GM23338 (cell line): ENCODE data around the gene SPCS2. TPM values are rescaled to one million over a fixed set of nuclear protein-coding genes. Genes with fewer than 3 reads are reported as not detected.

ENCODE experiments used
- ATAC-seq: fragments of 200-7000 bp; cut with Tn5 transposase; 3 replicates; pipeline ENCODE4 v1.9.1; 2020
- DNase-seq: peaks from one replicate; pipeline ENCODE4 v3.0.0-alpha.2; 2015; ENCODE audit warnings: low spot score
- H2AFZ ChIP-seq: fragments of 200-600 bp; sonication (generic); 2 replicates; pipeline ENCODE4 v1.8.0; 2016; ENCODE audit warnings: antibody characterized with exemption, mild to moderate bottlenecking, moderate library complexity
- H3F3A ChIP-seq: fragments of 200-600 bp; sonication (generic); replicated peaks from 2 replicates; pipeline ENCODE4 v1.8.0; 2017; ENCODE audit warnings: antibody characterized with exemption, mixed run types, low read depth
- H3K27ac ChIP-seq: fragments of 200-600 bp; sonication (generic); 2 replicates; pipeline ENCODE4 v1.6.1; 2016; ENCODE audit warnings: low read depth
- H3K27me3 ChIP-seq: fragments of 200-600 bp; sonication (generic); 2 replicates; pipeline ENCODE4 v1.8.0; 2016; ENCODE audit warnings: mild to moderate bottlenecking, mixed run types, moderate library complexity; ENCODE audit not compliant: insufficient read depth
- H3K36me3 ChIP-seq: fragments of 200-600 bp; sonication (generic); 2 replicates; pipeline ENCODE4 v1.8.0; 2016; ENCODE audit warnings: mild to moderate bottlenecking; ENCODE audit not compliant: insufficient read depth
- H3K4me1 ChIP-seq: fragments of 200-600 bp; sonication (generic); 2 replicates; pipeline ENCODE4 v1.8.0; 2016; ENCODE audit warnings: mild to moderate bottlenecking, moderate library complexity; ENCODE audit not compliant: insufficient read depth
- H3K4me2 ChIP-seq: fragments of 200-600 bp; sonication (generic); 2 replicates; pipeline ENCODE4 v1.7.1; 2017; ENCODE audit warnings: mixed run types
- H3K4me3 ChIP-seq: fragments of 200-600 bp; sonication (generic); 2 replicates; pipeline ENCODE4 v1.6.1; 2016; ENCODE audit warnings: mixed run types
- H3K79me2 ChIP-seq: fragments of 200-600 bp; sonication (generic); replicated peaks from 2 replicates; pipeline ENCODE4 v1.8.0; 2017; ENCODE audit warnings: mild to moderate bottlenecking; ENCODE audit not compliant: insufficient read depth
- H3K9me2 ChIP-seq: fragments of 200-600 bp; sonication (generic); 2 replicates; pipeline ENCODE4 v1.8.0; 2017; ENCODE audit not compliant: insufficient read depth
- H4K20me1 ChIP-seq: fragments of 200-600 bp; sonication (generic); replicated peaks from 2 replicates; pipeline ENCODE4 v1.8.0; 2017; ENCODE audit warnings: mild to moderate bottlenecking; ENCODE audit not compliant: insufficient read depth
- H3K27ac Mint-ChIP-seq: 2 replicates; pipeline ENCODE4 v1.8.0; 2020; ENCODE audit warnings: inconsistent platforms, mild to moderate bottlenecking, moderate library complexity, mixed read lengths
- H3K27me3 Mint-ChIP-seq: 3 replicates; pipeline ENCODE4 v1.8.0; 2022; ENCODE audit warnings: low read depth, mild to moderate bottlenecking, moderate library complexity, mixed read lengths, inconsistent platforms; ENCODE audit not compliant: insufficient read depth, poor library complexity
- H3K36me3 Mint-ChIP-seq: 3 replicates; pipeline ENCODE4 v1.8.0; 2021; ENCODE audit warnings: low read depth, mild to moderate bottlenecking, inconsistent platforms, moderate library complexity, mixed read lengths
- H3K4me1 Mint-ChIP-seq: 3 replicates; pipeline ENCODE4 v1.8.0; 2020; ENCODE audit warnings: mild to moderate bottlenecking, inconsistent platforms, mixed read lengths
- H3K4me3 Mint-ChIP-seq: 3 replicates; pipeline ENCODE4 v1.8.0; 2021; ENCODE audit warnings: moderate library complexity, mild to moderate bottlenecking, inconsistent platforms, mixed read lengths
- H3K9me3 Mint-ChIP-seq: 3 replicates; pipeline ENCODE4 v1.8.0; 2020; ENCODE audit warnings: moderate library complexity, mild to moderate bottlenecking, inconsistent platforms, mixed read lengths
- CREB1 ChIP-seq: fragments of 250-450 bp; sonication (Bioruptor Pico); IDR thresholded peaks from 2 replicates; pipeline ENCODE4 v1.5.0; 2020; ENCODE audit warnings: low read depth, mild to moderate bottlenecking, moderate library complexity
- ETS1 ChIP-seq: IDR thresholded peaks from 2 replicates; pipeline ENCODE4 v1.6.1; 2016; ENCODE audit warnings: antibody characterized with exemption
- EZH2phosphoT487 ChIP-seq: fragments of 200-600 bp; sonication (generic); IDR thresholded peaks from one replicate; pipeline ENCODE4 v1.8.1; 2018; ENCODE audit warnings: antibody characterized with exemption; ENCODE audit not compliant: unreplicated experiment
- JUNB ChIP-seq: IDR thresholded peaks from one replicate; pipeline ENCODE4 v1.6.1; 2016; ENCODE audit warnings: antibody characterized with exemption; ENCODE audit not compliant: unreplicated experiment
- NANOG ChIP-seq: IDR thresholded peaks from 2 replicates; pipeline ENCODE4 v1.6.1; 2016; ENCODE audit warnings: antibody characterized with exemption, borderline replicate concordance
- POLR2AphosphoS5 ChIP-seq: IDR thresholded peaks from 2 replicates; pipeline ENCODE4 v1.6.1; 2016; ENCODE audit warnings: antibody characterized with exemption, low read depth
- STAT1 ChIP-seq: IDR thresholded peaks from one replicate; pipeline ENCODE4 v1.6.1; 2016; ENCODE audit warnings: antibody characterized with exemption; ENCODE audit not compliant: unreplicated experiment
- ZNF114 ChIP-seq: fragments of 250-450 bp; sonication (Bioruptor Pico); IDR thresholded peaks from 2 replicates; pipeline ENCODE4 v1.5.0; 2020; ENCODE audit warnings: mild to moderate bottlenecking, moderate library complexity
- ZNF462 ChIP-seq: fragments of 250-450 bp; sonication (Bioruptor Pico); IDR thresholded peaks from 2 replicates; pipeline ENCODE4 v1.5.0; 2020; ENCODE audit warnings: mild to moderate bottlenecking, moderate library complexity
- polyA plus RNA-seq: library from polyadenylated mRNA; unstranded; fragments of >200 nt; fragmentation: Nextera tagmentation; extraction: Ambion mirVana; gene quantifications from 2 replicates; pipeline ENCODE4 v1.2.1, GENCODE V29; 2016
- total RNA-seq: library from RNA; depleted of rRNA; stranded (reverse); fragments of >200 nt; shearing (Covaris generic); gene quantifications from 2 replicates; pipeline ENCODE4 v1.2.3, GENCODE V29; 2014
- TF ChIP-seq, protein P1 (sequence below), 2 experiments: fragments of 200-600 bp in 1 of 2; sonication (generic) in 1 of 2; conservative IDR thresholded peaks; 2 replicates each; pipeline versions ENCODE4 v1.5.1 to v1.6.1; 2016 to 2017; ENCODE audit warnings: antibody characterized with exemption in 2 of 2, low read depth in 2 of 2, mild to moderate bottlenecking in 2 of 2, moderate library complexity in 1 of 2
- TF ChIP-seq, protein P2 (sequence below): IDR thresholded peaks from one replicate; pipeline ENCODE4 v1.6.1; 2018; ENCODE audit warnings: antibody characterized with exemption; ENCODE audit not compliant: unreplicated experiment

SPCS2 gene
- total and polyA plus RNA-seq, 2 experiments from 2014 or later: 115 to 334 TPM

GRCh38 chr11:74935285-74935684, 13.8 kb upstream of the SPCS2 start:
- no peaks in the 10 kb centered on the region for H3K27me3 ChIP-seq
- H3K9me2 ChIP-seq: no peaks in the 10 kb centered on the region
- Mint-ChIP-seq H3K27me3 (peaks cover 1% of the 10 kb centered on the region), H3K4me1 (no peaks in the 10 kb centered on the region), H3K4me3 (no peak overlapping the region), H3K36me3 (no peaks in the 10 kb centered on the region), H3K27ac (no peak overlapping the region), H3K9me3 (no peaks in the 10 kb centered on the region)
- H3K4me2 ChIP-seq: no peak overlapping the region
- H3K79me2 ChIP-seq: no peaks in the 10 kb centered on the region
- no peak overlapping the region for H3K4me3 ChIP-seq
- H4K20me1 ChIP-seq: no peaks in the 10 kb centered on the region
- no peak overlapping the region for H3K27ac ChIP-seq
- TF ChIP-seq JUNB (no peak), STAT1 (no peak), ETS1 (no peak), ZNF114 (CRISPR knock-in tag) (no peak), NANOG (no peak), ZNF462 (CRISPR knock-in tag) (no peak), POLR2AphosphoS5 (no peak), CREB1 (CRISPR knock-in tag) (no peak), EZH2phosphoT487 (no peak)
- TF ChIP-seq, protein P1, sequence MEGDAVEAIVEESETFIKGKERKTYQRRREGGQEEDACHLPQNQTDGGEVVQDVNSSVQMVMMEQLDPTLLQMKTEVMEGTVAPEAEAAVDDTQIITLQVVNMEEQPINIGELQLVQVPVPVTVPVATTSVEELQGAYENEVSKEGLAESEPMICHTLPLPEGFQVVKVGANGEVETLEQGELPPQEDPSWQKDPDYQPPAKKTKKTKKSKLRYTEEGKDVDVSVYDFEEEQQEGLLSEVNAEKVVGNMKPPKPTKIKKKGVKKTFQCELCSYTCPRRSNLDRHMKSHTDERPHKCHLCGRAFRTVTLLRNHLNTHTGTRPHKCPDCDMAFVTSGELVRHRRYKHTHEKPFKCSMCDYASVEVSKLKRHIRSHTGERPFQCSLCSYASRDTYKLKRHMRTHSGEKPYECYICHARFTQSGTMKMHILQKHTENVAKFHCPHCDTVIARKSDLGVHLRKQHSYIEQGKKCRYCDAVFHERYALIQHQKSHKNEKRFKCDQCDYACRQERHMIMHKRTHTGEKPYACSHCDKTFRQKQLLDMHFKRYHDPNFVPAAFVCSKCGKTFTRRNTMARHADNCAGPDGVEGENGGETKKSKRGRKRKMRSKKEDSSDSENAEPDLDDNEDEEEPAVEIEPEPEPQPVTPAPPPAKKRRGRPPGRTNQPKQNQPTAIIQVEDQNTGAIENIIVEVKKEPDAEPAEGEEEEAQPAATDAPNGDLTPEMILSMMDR (conservative IDR thresholded peaks at IDR 0.05; ENCODE audit: low read depth in 2 of 2): no peak
- TF ChIP-seq, protein P2, sequence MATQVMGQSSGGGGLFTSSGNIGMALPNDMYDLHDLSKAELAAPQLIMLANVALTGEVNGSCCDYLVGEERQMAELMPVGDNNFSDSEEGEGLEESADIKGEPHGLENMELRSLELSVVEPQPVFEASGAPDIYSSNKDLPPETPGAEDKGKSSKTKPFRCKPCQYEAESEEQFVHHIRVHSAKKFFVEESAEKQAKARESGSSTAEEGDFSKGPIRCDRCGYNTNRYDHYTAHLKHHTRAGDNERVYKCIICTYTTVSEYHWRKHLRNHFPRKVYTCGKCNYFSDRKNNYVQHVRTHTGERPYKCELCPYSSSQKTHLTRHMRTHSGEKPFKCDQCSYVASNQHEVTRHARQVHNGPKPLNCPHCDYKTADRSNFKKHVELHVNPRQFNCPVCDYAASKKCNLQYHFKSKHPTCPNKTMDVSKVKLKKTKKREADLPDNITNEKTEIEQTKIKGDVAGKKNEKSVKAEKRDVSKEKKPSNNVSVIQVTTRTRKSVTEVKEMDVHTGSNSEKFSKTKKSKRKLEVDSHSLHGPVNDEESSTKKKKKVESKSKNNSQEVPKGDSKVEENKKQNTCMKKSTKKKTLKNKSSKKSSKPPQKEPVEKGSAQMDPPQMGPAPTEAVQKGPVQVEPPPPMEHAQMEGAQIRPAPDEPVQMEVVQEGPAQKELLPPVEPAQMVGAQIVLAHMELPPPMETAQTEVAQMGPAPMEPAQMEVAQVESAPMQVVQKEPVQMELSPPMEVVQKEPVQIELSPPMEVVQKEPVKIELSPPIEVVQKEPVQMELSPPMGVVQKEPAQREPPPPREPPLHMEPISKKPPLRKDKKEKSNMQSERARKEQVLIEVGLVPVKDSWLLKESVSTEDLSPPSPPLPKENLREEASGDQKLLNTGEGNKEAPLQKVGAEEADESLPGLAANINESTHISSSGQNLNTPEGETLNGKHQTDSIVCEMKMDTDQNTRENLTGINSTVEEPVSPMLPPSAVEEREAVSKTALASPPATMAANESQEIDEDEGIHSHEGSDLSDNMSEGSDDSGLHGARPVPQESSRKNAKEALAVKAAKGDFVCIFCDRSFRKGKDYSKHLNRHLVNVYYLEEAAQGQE: no peak
- H2AFZ ChIP-seq: no peak overlapping the region
- H3K36me3 ChIP-seq: no peaks in the 10 kb centered on the region
- no peak for DNase-seq
- H3K4me1 ChIP-seq: no peaks in the 10 kb centered on the region
- no peaks in the 10 kb centered on the region for H3F3A ChIP-seq
- no peak for ATAC-seq
